Measurements from ENCODE around the gene DDHD1. TPM values are rescaled to one million over a fixed set of nuclear protein-coding genes. Genes with fewer than 3 reads are reported as not detected.
A peak's percentile ranks its signal among the peaks of the same experiment; 100 is the strongest.

DDHD1 gene
- total RNA-seq, 1 donor from 2014 or later, result 14.5 TPM

- FAIRE-seq (no peak), DNase-seq (ENCODE audit: low read depth) (no peak)
- H3K9me3 ChIP-seq (ENCODE audit: insufficient read depth, low read depth, low read length), result no peaks in the 10 kb centered on the region
- Mint-ChIP-seq H3K4me3 (ENCODE audit: unreplicated experiment) (no peak overlapping the region), H3K4me1 (ENCODE audit: low read depth, unreplicated experiment) (peaks cover 20% of the 10 kb centered on the region), H3K36me3 (ENCODE audit: low read depth, unreplicated experiment) (peaks cover 9% of the 10 kb centered on the region), H3K27ac (ENCODE audit: unreplicated experiment) (peak overlapping the region; percentile 34), H3K9me3 (ENCODE audit: unreplicated experiment) (no peaks in the 10 kb centered on the region), H3K27me3 (ENCODE audit: low read depth, unreplicated experiment) (no peaks in the 10 kb centered on the region)
- H3K4me1 ChIP-seq (ENCODE audit: insufficient read depth, low read length), result peaks cover 27% of the 10 kb centered on the region
- no peak overlapping the region for H3K4me3 ChIP-seq (ENCODE audit: insufficient read depth, low read depth, low read length)
- no peak overlapping the region for H3K4me2 ChIP-seq (ENCODE audit: low read length)
- TF ChIP-seq EZH2 (IDR thresholded peaks at IDR 0.05; ENCODE audit: insufficient read depth, low read length) (no peak), CTCF (IDR thresholded peaks at IDR 0.05; ENCODE audit: insufficient read depth, low read depth, low read length) (no peak)
- no peaks in the 10 kb centered on the region for H3K79me2 ChIP-seq (ENCODE audit: insufficient read depth, low read length)
- no peaks in the 10 kb centered on the region for H4K20me1 ChIP-seq (ENCODE audit: insufficient read depth, low read length)
- peaks cover 3% of the 10 kb centered on the region for H3K36me3 ChIP-seq (ENCODE audit: insufficient read depth, low read length)
- no peak overlapping the region for H2AFZ ChIP-seq (ENCODE audit: low read depth, low read length)
- no peak overlapping the region for H3K27ac ChIP-seq (ENCODE audit: low read depth, low read length)
- no peak overlapping the region for H3K9ac ChIP-seq (ENCODE audit: low read length)
- H3K27me3 ChIP-seq (ENCODE audit: insufficient read depth, low read length), result no peaks in the 10 kb centered on the region
Measured at GRCh38 chr14:53047307-53048069, 105.6 kb downstream of the DDHD1 start.

GRCh38 chr14:53044486-53044885, 108.6 kb downstream of the DDHD1 start:
- H3K27ac ChIP-seq (ENCODE audit: low read depth, low read length), result peak overlapping the region; percentile 62
- Mint-ChIP-seq H3K4me3 (ENCODE audit: unreplicated experiment) (no peak overlapping the region), H3K4me1 (ENCODE audit: low read depth, unreplicated experiment) (peaks cover 36% of the 10 kb centered on the region), H3K27ac (ENCODE audit: unreplicated experiment) (no peak overlapping the region), H3K27me3 (ENCODE audit: low read depth, unreplicated experiment) (no peaks in the 10 kb centered on the region), H3K9me3 (ENCODE audit: unreplicated experiment) (no peaks in the 10 kb centered on the region), H3K36me3 (ENCODE audit: low read depth, unreplicated experiment) (peaks cover 16% of the 10 kb centered on the region)
- no peak overlapping the region for H3K4me3 ChIP-seq (ENCODE audit: insufficient read depth, low read depth, low read length)
- peaks cover 28% of the 10 kb centered on the region for H3K4me1 ChIP-seq (ENCODE audit: insufficient read depth, low read length)
- TF ChIP-seq EZH2 (IDR thresholded peaks at IDR 0.05; ENCODE audit: insufficient read depth, low read length) (no peak), CTCF (IDR thresholded peaks at IDR 0.05; ENCODE audit: insufficient read depth, low read depth, low read length) (no peak)
- H3K27me3 ChIP-seq (ENCODE audit: insufficient read depth, low read length), result no peaks in the 10 kb centered on the region
- no peaks in the 10 kb centered on the region for H3K79me2 ChIP-seq (ENCODE audit: insufficient read depth, low read length)
- peak overlapping the region; percentile 68 for H3K4me2 ChIP-seq (ENCODE audit: low read length)
- H3K9me3 ChIP-seq (ENCODE audit: insufficient read depth, low read depth, low read length), result no peaks in the 10 kb centered on the region
- peak overlapping the region; percentile 15 for H3K9ac ChIP-seq (ENCODE audit: low read length)
- peaks cover 3% of the 10 kb centered on the region for H3K36me3 ChIP-seq (ENCODE audit: insufficient read depth, low read length)
- no peaks in the 10 kb centered on the region for H4K20me1 ChIP-seq (ENCODE audit: insufficient read depth, low read length)
- DNase-seq (ENCODE audit: low read depth), result peak; percentile 83
- no peak overlapping the region for H2AFZ ChIP-seq (ENCODE audit: low read depth, low read length)
- FAIRE-seq, result peak; percentile 93

GRCh38 chr14:53043027-53043581, 110.0 kb downstream of the DDHD1 start:
- H3K27ac ChIP-seq (ENCODE audit: low read depth, low read length), result peak overlapping the region; percentile 7
- peaks cover 18% of the 10 kb centered on the region for H3K36me3 Mint-ChIP-seq (ENCODE audit: low read depth, unreplicated experiment)
- H3K9ac ChIP-seq (ENCODE audit: low read length), result no peak overlapping the region

More at GRCh38 chr14:53043027-53043581, 110.0 kb downstream of the DDHD1 start:
- Mint-ChIP-seq H3K4me1 (ENCODE audit: low read depth, unreplicated experiment) (peaks cover 39% of the 10 kb centered on the region), H3K27ac (ENCODE audit: unreplicated experiment) (no peak overlapping the region), H3K9me3 (ENCODE audit: unreplicated experiment) (no peaks in the 10 kb centered on the region), H3K27me3 (ENCODE audit: low read depth, unreplicated experiment) (no peaks in the 10 kb centered on the region), H3K4me3 (ENCODE audit: unreplicated experiment) (no peak overlapping the region)
- FAIRE-seq (peak; percentile 26), DNase-seq (ENCODE audit: low read depth) (peak; percentile 35)
- Histone ChIP-seq H3K27me3 (ENCODE audit: insufficient read depth, low read length) (no peaks in the 10 kb centered on the region), H3K9me3 (ENCODE audit: insufficient read depth, low read depth, low read length) (no peaks in the 10 kb centered on the region), H3K4me3 (ENCODE audit: insufficient read depth, low read depth, low read length) (no peak overlapping the region), H2AFZ (ENCODE audit: low read depth, low read length) (no peak overlapping the region), H3K4me2 (ENCODE audit: low read length) (peak overlapping the region; percentile 35), H3K4me1 (ENCODE audit: insufficient read depth, low read length) (peaks cover 28% of the 10 kb centered on the region), H3K36me3 (ENCODE audit: insufficient read depth, low read length) (peaks cover 3% of the 10 kb centered on the region), H3K79me2 (ENCODE audit: insufficient read depth, low read length) (no peaks in the 10 kb centered on the region), H4K20me1 (ENCODE audit: insufficient read depth, low read length) (no peaks in the 10 kb centered on the region)
- TF ChIP-seq EZH2 (IDR thresholded peaks at IDR 0.05; ENCODE audit: insufficient read depth, low read length) (no peak), CTCF (IDR thresholded peaks at IDR 0.05; ENCODE audit: insufficient read depth, low read depth, low read length) (no peak)

All from astrocyte (in vitro differentiated cells and primary cell).